HUES64 (cell line): ENCODE data around the gene COL25A1.

Experiments used
- H3K27ac ChIP-seq: 2 replicates; pipeline ENCODE4 v1.7.0; 2013; ENCODE audit warnings: low read depth, low read length, inconsistent platforms
- H3K27me3 ChIP-seq: 2 replicates; pipeline ENCODE4 v1.6.1; 2013; ENCODE audit warnings: mild to moderate bottlenecking, low read length; ENCODE audit not compliant: insufficient read depth
- H3K36me3 ChIP-seq: 2 replicates; pipeline ENCODE4 v1.6.1; 2013; ENCODE audit warnings: mild to moderate bottlenecking, low read length; ENCODE audit not compliant: insufficient read depth
- H3K4me1 ChIP-seq: 2 replicates; pipeline ENCODE4 v1.6.1; 2013; ENCODE audit warnings: mild to moderate bottlenecking, low read length, moderate library complexity; ENCODE audit not compliant: insufficient read depth
- H3K4me3 ChIP-seq: 2 replicates; pipeline ENCODE4 v1.5.1; 2013; ENCODE audit warnings: mild to moderate bottlenecking, low read length, moderate library complexity
- H3K9ac ChIP-seq: 2 replicates; pipeline ENCODE4 v1.6.1; 2013; ENCODE audit warnings: mild to moderate bottlenecking, low read depth, low read length
- H3K9me3 ChIP-seq: 2 replicates; pipeline ENCODE4 v1.6.1; 2013; ENCODE audit warnings: low read depth, low read length; ENCODE audit not compliant: insufficient read depth
- WGBS: fragments of 150-250, 120-280 bp; methylation state at CpG from one replicate; pipeline ENCODE4 v1.1.7; 2013; ENCODE audit warnings: missing lambda C conversion rate; 5-methylcytosine and 5-hydroxymethylcytosine counted together

The COL25A1 gene

GRCh38 chr4:108900018-108900580 lies 402.4 kb downstream of the COL25A1 start:
- no peaks in the 10 kb centered on the region for H3K36me3 ChIP-seq
- H3K4me1 ChIP-seq, result peaks cover 16% of the 10 kb centered on the region; the same call in 1 of the 2 replicates
- H3K9ac ChIP-seq, result no peak overlapping the region
- 80% methylated on average over 3 of the region's 3 CpGs for WGBS
- H3K27me3 ChIP-seq, result no peaks in the 10 kb centered on the region
- H3K9me3 ChIP-seq, result no peaks in the 10 kb centered on the region
- H3K4me3 ChIP-seq, result no peak overlapping the region
- 0 out of 2 replicates have a peak overlapping the region, but pooled peaks have one; percentile 15 for H3K27ac ChIP-seq

GRCh38 chr4:108893468-108893867 lies 409.0 kb downstream of the COL25A1 start:
- no peaks in the 10 kb centered on the region for H3K27me3 ChIP-seq
- H3K9me3 ChIP-seq, result no peaks in the 10 kb centered on the region
- no peak overlapping the region for H3K27ac ChIP-seq
- H3K36me3 ChIP-seq, result no peaks in the 10 kb centered on the region
- no peak overlapping the region for H3K9ac ChIP-seq
- H3K4me3 ChIP-seq, result no peak overlapping the region
- peaks cover 22% of the 10 kb centered on the region for H3K4me1 ChIP-seq
- WGBS, result 84% methylated on average over 3 of the region's 3 CpGs

GRCh38 chr4:108891896-108892590 lies 410.4 kb downstream of the COL25A1 start:
- no peak overlapping the region for H3K27ac ChIP-seq
- 100% methylated on average over 1 of the region's 1 CpG for WGBS
- no peak overlapping the region for H3K9ac ChIP-seq
- no peaks in the 10 kb centered on the region for H3K36me3 ChIP-seq
- H3K4me1 ChIP-seq, result peaks cover 31% of the 10 kb centered on the region
- H3K27me3 ChIP-seq, result no peaks in the 10 kb centered on the region
- no peak overlapping the region for H3K4me3 ChIP-seq
- H3K9me3 ChIP-seq, result no peaks in the 10 kb centered on the region

GRCh38 chr4:108890484-108890881 lies 412.0 kb downstream of the COL25A1 start:
- H3K27me3 ChIP-seq, result no peaks in the 10 kb centered on the region
- no peak overlapping the region for H3K4me3 ChIP-seq
- peaks cover 25% of the 10 kb centered on the region for H3K4me1 ChIP-seq
- no peaks in the 10 kb centered on the region for H3K9me3 ChIP-seq
- H3K9ac ChIP-seq, result no peak overlapping the region
- H3K36me3 ChIP-seq, result no peaks in the 10 kb centered on the region
- no peak overlapping the region for H3K27ac ChIP-seq
- 88% methylated on average over 2 of the region's 2 CpGs for WGBS

- no peak overlapping the region for H3K9ac ChIP-seq
- no peaks in the 10 kb centered on the region for H3K36me3 ChIP-seq
- peaks cover 30% of the 10 kb centered on the region for H3K4me1 ChIP-seq
- H3K27ac ChIP-seq, result no peak overlapping the region
- no peaks in the 10 kb centered on the region for H3K27me3 ChIP-seq
- no peaks in the 10 kb centered on the region for H3K9me3 ChIP-seq
- no peak overlapping the region for H3K4me3 ChIP-seq
- WGBS, result 89% methylated on average over 8 of the region's 8 CpGs
Observed at GRCh38 chr4:108889696-108890483, 412.6 kb downstream of the COL25A1 start.

- Histone ChIP-seq H3K36me3 (no peaks in the 10 kb centered on the region), H3K9me3 (no peaks in the 10 kb centered on the region), H3K4me3 (no peak overlapping the region), H3K4me1 (peaks cover 35% of the 10 kb centered on the region), H3K27ac (no peak overlapping the region), H3K27me3 (no peaks in the 10 kb centered on the region), H3K9ac (no peak overlapping the region)
- no CpG with 5 or more reads among the region's 1 CpG for WGBS
Observed at GRCh38 chr4:108888769-108889168, 413.7 kb downstream of the COL25A1 start.

- peaks cover 40% of the 10 kb centered on the region for H3K4me1 ChIP-seq
- WGBS, result 63% methylated on average over 5 of the region's 5 CpGs
- no peaks in the 10 kb centered on the region for H3K9me3 ChIP-seq
- H3K36me3 ChIP-seq, result no peaks in the 10 kb centered on the region
- H3K9ac ChIP-seq, result no peak overlapping the region
- no peak overlapping the region for H3K4me3 ChIP-seq
- no peaks in the 10 kb centered on the region for H3K27me3 ChIP-seq
- no peak overlapping the region for H3K27ac ChIP-seq
Observed at GRCh38 chr4:108887034-108887433, 415.4 kb downstream of the COL25A1 start.

GRCh38 chr4:108885211-108885610 lies 417.2 kb downstream of the COL25A1 start:
- Histone ChIP-seq H3K9me3 (no peaks in the 10 kb centered on the region), H3K27me3 (no peaks in the 10 kb centered on the region), H3K36me3 (no peaks in the 10 kb centered on the region), H3K9ac (no peak overlapping the region), H3K27ac (no peak overlapping the region), H3K4me3 (no peak overlapping the region), H3K4me1 (peaks cover 47% of the 10 kb centered on the region)
- 75% methylated on average over 1 of the region's 1 CpG for WGBS

GRCh38 chr4:108884596-108884995 lies 417.9 kb downstream of the COL25A1 start:
- Histone ChIP-seq H3K9me3 (no peaks in the 10 kb centered on the region), H3K4me3 (no peak overlapping the region), H3K4me1 (peaks cover 46% of the 10 kb centered on the region), H3K27ac (no peak overlapping the region), H3K27me3 (no peaks in the 10 kb centered on the region), H3K9ac (no peak overlapping the region), H3K36me3 (no peaks in the 10 kb centered on the region)

- WGBS, result 93% methylated on average over 3 of the region's 4 CpGs
- Histone ChIP-seq H3K9me3 (no peaks in the 10 kb centered on the region), H3K36me3 (no peaks in the 10 kb centered on the region), H3K4me3 (no peak overlapping the region), H3K27ac (no peak overlapping the region), H3K27me3 (no peaks in the 10 kb centered on the region), H3K4me1 (peaks cover 51% of the 10 kb centered on the region), H3K9ac (no peak overlapping the region)
Observed at GRCh38 chr4:108881986-108882385, 420.5 kb downstream of the COL25A1 start.

GRCh38 chr4:108881190-108881589 lies 421.3 kb downstream of the COL25A1 start:
- no peak overlapping the region for H3K4me3 ChIP-seq
- no peaks in the 10 kb centered on the region for H3K27me3 ChIP-seq
- H3K9me3 ChIP-seq, result no peaks in the 10 kb centered on the region
- no peak overlapping the region for H3K9ac ChIP-seq
- WGBS, result 75% methylated on average over 1 of the region's 3 CpGs
- H3K27ac ChIP-seq, result peak overlapping the region; percentile 10; the same call in 1 of the 2 replicates
- H3K4me1 ChIP-seq, result peaks cover 56% of the 10 kb centered on the region
- H3K36me3 ChIP-seq, result no peaks in the 10 kb centered on the region
